Measurements from ENCODE around the gene PIK3AP1.

- no peak for TF ChIP-seq EP300 (IDR thresholded peaks at IDR 0.05)
- TF ChIP-seq CTCF (IDR thresholded peaks at IDR 0.05), result no peak
- no peak for TF ChIP-seq POLR2A (IDR thresholded peaks at IDR 0.05)
Observed at GRCh38 chr10:96670786-96671185, 49.5 kb downstream of the PIK3AP1 start.

All from gastroesophageal sphincter (tissue), 3 donors.